Measurements from ENCODE around the gene LHFPL6. TPM values are rescaled to one million over a fixed set of nuclear protein-coding genes. Genes with fewer than 3 reads are reported as not detected.

The LHFPL6 gene
- total RNA-seq, 3 donors from 2014 or later: 4.9 to 26.1 (median 8.3) TPM

DNA sequence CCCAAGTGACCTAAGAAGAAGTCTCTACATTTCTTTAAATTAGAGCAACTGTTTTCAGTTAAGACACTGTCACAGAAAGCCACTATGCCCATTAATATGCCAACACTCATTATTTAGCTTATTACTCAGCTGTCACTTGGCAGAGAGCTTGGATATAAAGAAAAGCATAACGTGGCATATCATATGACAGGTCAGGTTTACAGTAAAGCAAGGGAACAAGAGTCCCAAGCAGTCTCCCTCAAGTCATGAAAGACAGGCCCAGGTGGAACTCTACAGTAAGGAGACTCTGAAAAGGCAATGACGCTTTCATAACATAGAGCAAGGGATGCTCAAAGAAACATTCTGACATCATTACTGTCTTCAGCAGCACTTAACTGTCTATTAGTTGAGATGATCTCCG lies 6.3 kb downstream of the LHFPL6 start:
- no peaks in the 10 kb centered on the region for H3K9me3 ChIP-seq
- intact Hi-C loops (cut with DNase I, micrococcal nuclease): no loop called here
- ATAC-seq (no peak), DNase-seq (no peak)
- no peaks in the 10 kb centered on the region for H3K4me1 ChIP-seq (ENCODE audit: low read depth)
- no peak overlapping the region for H3K4me3 ChIP-seq
- TF ChIP-seq, protein P1, sequence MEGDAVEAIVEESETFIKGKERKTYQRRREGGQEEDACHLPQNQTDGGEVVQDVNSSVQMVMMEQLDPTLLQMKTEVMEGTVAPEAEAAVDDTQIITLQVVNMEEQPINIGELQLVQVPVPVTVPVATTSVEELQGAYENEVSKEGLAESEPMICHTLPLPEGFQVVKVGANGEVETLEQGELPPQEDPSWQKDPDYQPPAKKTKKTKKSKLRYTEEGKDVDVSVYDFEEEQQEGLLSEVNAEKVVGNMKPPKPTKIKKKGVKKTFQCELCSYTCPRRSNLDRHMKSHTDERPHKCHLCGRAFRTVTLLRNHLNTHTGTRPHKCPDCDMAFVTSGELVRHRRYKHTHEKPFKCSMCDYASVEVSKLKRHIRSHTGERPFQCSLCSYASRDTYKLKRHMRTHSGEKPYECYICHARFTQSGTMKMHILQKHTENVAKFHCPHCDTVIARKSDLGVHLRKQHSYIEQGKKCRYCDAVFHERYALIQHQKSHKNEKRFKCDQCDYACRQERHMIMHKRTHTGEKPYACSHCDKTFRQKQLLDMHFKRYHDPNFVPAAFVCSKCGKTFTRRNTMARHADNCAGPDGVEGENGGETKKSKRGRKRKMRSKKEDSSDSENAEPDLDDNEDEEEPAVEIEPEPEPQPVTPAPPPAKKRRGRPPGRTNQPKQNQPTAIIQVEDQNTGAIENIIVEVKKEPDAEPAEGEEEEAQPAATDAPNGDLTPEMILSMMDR (IDR thresholded peaks at IDR 0.05): no peak
- H3K36me3 ChIP-seq (ENCODE audit: low read depth): no peaks in the 10 kb centered on the region

DNA sequence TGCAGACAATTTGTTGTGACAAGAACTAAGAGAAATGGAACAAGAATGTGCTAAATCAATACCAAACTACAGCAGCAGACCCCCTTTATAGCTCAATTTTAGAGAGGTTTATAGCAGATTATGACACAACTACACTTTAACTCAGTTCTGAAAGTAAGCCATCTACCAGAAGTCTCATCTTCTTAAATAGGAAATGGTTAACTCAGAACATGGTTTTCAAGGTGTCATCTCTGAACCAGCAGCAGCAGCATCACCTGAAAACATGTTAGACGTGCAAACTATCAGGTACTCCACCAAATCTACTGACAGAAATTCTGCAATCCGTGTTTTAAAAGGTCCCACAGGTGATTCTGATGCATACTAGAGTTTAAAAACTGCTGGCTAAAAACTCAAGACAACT lies 6.8 kb downstream of the LHFPL6 start:
- H3K4me1 ChIP-seq (ENCODE audit: low read depth): no peaks in the 10 kb centered on the region
- no peaks in the 10 kb centered on the region for H3K36me3 ChIP-seq (ENCODE audit: low read depth)
- no peak overlapping the region for H3K4me3 ChIP-seq
- ATAC-seq: no peak
- intact Hi-C loops (cut with DNase I, micrococcal nuclease): no loop called here
- no peak for DNase-seq
- H3K9me3 ChIP-seq: no peaks in the 10 kb centered on the region
- TF ChIP-seq, protein P1 (IDR thresholded peaks at IDR 0.05): no peak

DNA sequence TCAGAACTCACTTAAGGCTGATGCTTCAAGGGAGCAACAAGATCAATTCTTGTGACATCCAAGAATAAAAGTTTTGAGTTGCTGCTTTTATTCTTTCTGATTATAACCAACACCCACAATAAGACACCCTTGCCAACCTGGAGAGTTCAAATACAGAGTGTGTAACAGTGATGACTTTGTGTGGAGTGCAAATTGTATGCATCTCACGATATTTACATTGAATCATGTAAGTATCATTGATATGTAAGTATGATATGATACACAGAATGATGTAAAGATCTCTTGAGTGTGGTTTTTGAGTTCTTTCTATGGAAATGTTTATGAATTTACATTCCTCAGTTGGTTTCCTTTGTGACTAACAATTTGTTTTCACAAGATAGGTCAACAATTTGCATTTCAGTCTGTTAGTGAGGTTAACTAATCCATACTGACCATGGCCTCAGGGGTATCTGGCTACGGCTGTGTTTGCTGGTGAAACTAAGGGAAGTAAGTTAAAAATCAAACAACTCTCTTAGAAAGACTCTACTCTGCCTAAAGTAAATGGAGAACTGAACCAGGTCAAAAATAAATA lies 12.4 kb downstream of the LHFPL6 start:
- Histone ChIP-seq H3K36me3 (ENCODE audit: low read depth) (no peaks in the 10 kb centered on the region), H3K9me3 (no peaks in the 10 kb centered on the region), H3K4me1 (ENCODE audit: low read depth) (no peaks in the 10 kb centered on the region), H3K4me3 (no peak overlapping the region)
- no peak for ATAC-seq
- TF ChIP-seq, protein P1 (IDR thresholded peaks at IDR 0.05): no peak
- DNase-seq: no peak
- intact Hi-C loops (cut with DNase I, micrococcal nuclease): no loop called here

DNA sequence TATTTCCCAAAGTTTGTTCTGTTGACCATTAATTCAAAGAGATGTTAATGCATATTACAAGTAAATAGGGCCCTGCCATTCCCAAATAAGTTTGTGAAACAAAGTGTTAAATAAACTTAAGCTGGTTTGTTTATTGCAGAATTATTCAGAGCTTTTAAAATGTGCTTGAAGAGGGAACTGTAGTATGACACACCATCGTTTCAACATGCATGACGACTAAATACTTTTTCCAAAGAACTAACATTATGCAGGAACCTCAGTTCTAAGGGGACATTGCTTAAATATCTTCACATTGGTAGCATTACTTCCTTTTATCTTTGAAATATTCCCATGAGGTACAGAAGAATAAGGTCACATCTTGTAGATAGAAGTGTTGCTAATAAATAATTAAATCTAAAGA lies 14.6 kb downstream of the LHFPL6 start:
- intact Hi-C loops (cut with DNase I, micrococcal nuclease): no loop called here
- Histone ChIP-seq H3K4me1 (ENCODE audit: low read depth) (no peaks in the 10 kb centered on the region), H3K4me3 (no peak overlapping the region), H3K36me3 (ENCODE audit: low read depth) (no peaks in the 10 kb centered on the region), H3K9me3 (no peaks in the 10 kb centered on the region)
- TF ChIP-seq, protein P1 (IDR thresholded peaks at IDR 0.05): no peak
- DNase-seq (no peak), ATAC-seq (no peak)

DNA sequence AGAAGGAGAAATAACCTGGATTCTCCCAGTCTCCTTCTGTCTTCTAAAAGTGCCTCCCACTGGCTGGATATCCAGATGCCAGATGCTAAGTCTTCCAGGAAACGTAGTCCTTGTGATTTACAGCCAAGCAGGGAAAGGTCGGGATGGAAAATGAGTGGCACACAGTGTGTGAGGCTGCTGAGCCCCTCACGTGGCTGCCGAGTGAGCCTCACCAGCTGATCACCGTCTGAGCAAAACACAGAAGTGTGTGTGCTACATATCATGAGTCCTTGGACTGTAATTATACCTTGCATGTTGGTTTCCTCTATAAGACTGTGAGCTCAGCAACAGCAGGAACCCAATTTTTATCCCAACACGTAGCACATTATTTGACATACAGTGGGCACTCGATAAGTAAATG lies 15.1 kb downstream of the LHFPL6 start:
- TF ChIP-seq, protein P1 (IDR thresholded peaks at IDR 0.05): no peak
- Histone ChIP-seq H3K36me3 (ENCODE audit: low read depth) (no peaks in the 10 kb centered on the region), H3K9me3 (no peaks in the 10 kb centered on the region), H3K4me3 (no peak overlapping the region), H3K4me1 (ENCODE audit: low read depth) (no peaks in the 10 kb centered on the region)
- intact Hi-C loops (cut with DNase I, micrococcal nuclease): no loop called here
- ATAC-seq (no peak), DNase-seq (no peak)
